Bladder microvascular endothelial cell (primary cell): Measurements from ENCODE around the gene C1orf198. TPM values are rescaled to one million over a fixed set of nuclear protein-coding genes. Genes with fewer than 3 reads are reported as not detected.

ENCODE experiments used
- total RNA-seq: library from RNA; depleted of rRNA; stranded (reverse); fragments of >200 nt; gene quantifications from 2 replicates; pipeline ENCODE4 v1.2.3, GENCODE V29; 2014

Gene C1orf198, protein sequence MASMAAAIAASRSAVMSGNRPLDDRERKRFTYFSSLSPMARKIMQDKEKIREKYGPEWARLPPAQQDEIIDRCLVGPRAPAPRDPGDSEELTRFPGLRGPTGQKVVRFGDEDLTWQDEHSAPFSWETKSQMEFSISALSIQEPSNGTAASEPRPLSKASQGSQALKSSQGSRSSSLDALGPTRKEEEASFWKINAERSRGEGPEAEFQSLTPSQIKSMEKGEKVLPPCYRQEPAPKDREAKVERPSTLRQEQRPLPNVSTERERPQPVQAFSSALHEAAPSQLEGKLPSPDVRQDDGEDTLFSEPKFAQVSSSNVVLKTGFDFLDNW
- total RNA-seq: 8.9 and 26.9 TPM in 2 replicates

DNA sequence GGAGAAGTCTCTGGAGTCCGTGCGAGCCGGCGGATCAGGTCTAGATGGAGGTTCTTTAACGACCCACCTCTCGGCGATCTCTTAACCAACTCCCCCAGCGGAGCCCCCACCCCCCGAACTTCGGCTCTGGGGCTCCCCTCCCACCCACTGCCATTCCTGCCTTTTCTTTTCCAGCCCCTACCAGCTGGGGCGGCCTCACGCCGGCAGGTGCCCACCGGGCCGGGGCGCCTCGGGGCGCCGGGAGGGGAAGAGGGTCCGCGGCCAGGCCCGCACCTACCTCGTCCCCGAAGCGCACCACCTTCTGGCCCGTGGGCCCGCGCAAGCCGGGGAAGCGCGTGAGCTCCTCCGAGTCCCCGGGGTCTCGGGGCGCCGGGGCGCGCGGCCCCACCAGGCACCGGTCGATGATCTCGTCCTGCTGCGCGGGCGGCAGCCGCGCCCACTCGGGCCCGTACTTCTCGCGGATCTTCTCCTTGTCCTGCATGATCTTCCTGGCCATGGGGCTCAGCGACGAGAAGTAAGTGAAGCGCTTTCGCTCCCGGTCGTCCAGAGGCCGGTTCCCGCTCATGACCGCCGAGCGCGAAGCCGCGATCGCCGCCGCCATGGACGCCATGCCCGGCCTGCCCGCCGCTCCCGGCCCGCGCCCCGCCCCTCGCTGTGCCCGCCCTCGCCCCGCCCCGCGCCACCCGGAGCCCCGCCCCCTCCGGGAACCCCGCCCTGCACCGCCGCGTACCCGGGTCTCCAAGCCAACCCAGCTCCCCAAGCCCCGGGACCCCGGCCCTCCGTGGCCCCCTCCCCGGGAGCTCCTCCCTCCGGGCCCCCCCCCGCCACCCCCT, at the start of gene C1orf198:
C1orf198 (minus strand) TSS at position 619 of the 833 bp plus-strand sequence; CDS start at position 610, 9 bp downstream.

Other genes with a start within 250 kb of the C1orf198 start
- 13.3 and 22.4 TPM in 2 replicates for gene COG2, start 226.0 kb downstream of the C1orf198 start, total RNA-seq
- gene AGT, start 154.4 kb downstream of the C1orf198 start, total RNA-seq: not detected in 2 replicates
- not detected in 2 replicates for gene CAPN9, start 121.1 kb downstream of the C1orf198 start, total RNA-seq
- gene TTC13, start 110.3 kb upstream of the C1orf198 start, total RNA-seq: 18.3 and 20.4 TPM in 2 replicates
- gene ARV1, start 110.6 kb upstream of the C1orf198 start, total RNA-seq: 5.7 and 7.6 TPM in 2 replicates
- gene FAM89A, start 171.7 kb upstream of the C1orf198 start, total RNA-seq: 18.3 and 25.9 TPM in 2 replicates